GM12878 (cell line): ENCODE measurements around the gene RBL2. TPM values are rescaled to one million over a fixed set of nuclear protein-coding genes. Genes with fewer than 3 reads are reported as not detected.

Experiments used
- ATF7 ChIP-seq: fragments of 450-650 bp; IDR thresholded peaks from 2 replicates; pipeline ENCODE4 v1.6.1; 2016; ENCODE audit warnings: low read depth, mild to moderate bottlenecking
- BACH1 ChIP-seq: fragments of 450-650 bp; IDR thresholded peaks from 2 replicates; pipeline ENCODE4 v1.6.1; 2017; ENCODE audit warnings: mild to moderate bottlenecking, borderline replicate concordance
- EED ChIP-seq: sonication (generic); IDR thresholded peaks from 2 replicates; pipeline ENCODE4 v1.6.1; 2016; ENCODE audit warnings: antibody characterized with exemption, low read depth
- ELK1 ChIP-seq: IDR thresholded peaks from 2 replicates; pipeline ENCODE4 v1.6.1; 2012; ENCODE audit warnings: low read depth, low read length, improper control_type of control experiment
- EZH2 ChIP-seq: IDR thresholded peaks from 2 replicates; pipeline ENCODE4 v1.6.1; 2012; ENCODE audit warnings: low read depth, mild to moderate bottlenecking, control low read depth, inconsistent platforms, low read length, borderline replicate concordance; ENCODE audit not compliant: control insufficient read depth
- FOXK2 ChIP-seq: fragments of 450-650 bp; IDR thresholded peaks from 2 replicates; pipeline ENCODE4 v1.6.1; 2017; ENCODE audit warnings: mild to moderate bottlenecking, moderate library complexity
- HDGF ChIP-seq: fragments of 450-650 bp; IDR thresholded peaks from 2 replicates; pipeline ENCODE4 v1.6.1; 2016; ENCODE audit warnings: antibody characterized with exemption
- HSF1 ChIP-seq: fragments of 150-350 bp; IDR thresholded peaks from 2 replicates; pipeline ENCODE4 v1.6.1; 2014; ENCODE audit warnings: mild to moderate bottlenecking, low read depth, low read length
- IKZF1 ChIP-seq: fragments of 450-650 bp; conservative IDR thresholded peaks from 2 replicates; pipeline ENCODE4 v1.6.1; 2017; ENCODE audit warnings: antibody characterized with exemption, mild to moderate bottlenecking
- IKZF2 ChIP-seq, 2 experiments: fragments of 450-650 bp; IDR thresholded peaks; 2 replicates each; pipeline ENCODE4 v1.6.1; 2017; ENCODE audit warnings: mild to moderate bottlenecking in 2 of 2, moderate library complexity in 2 of 2
- KAT2A ChIP-seq: conservative IDR thresholded peaks from 2 replicates; pipeline ENCODE4 v1.6.1; 2011; ENCODE audit warnings: low read depth, low read length; ENCODE audit not compliant: control insufficient read depth
- LARP7 ChIP-seq: fragments of 450-650 bp; IDR thresholded peaks from 2 replicates; pipeline ENCODE4 v1.6.1; 2017; ENCODE audit warnings: mild to moderate bottlenecking
- MXI1 ChIP-seq: fragments of 150-350 bp; IDR thresholded peaks from 2 replicates; pipeline ENCODE4 v1.6.1; 2011; ENCODE audit warnings: low read depth, mild to moderate bottlenecking, inconsistent platforms, low read length, improper control_type of control experiment
- MYB ChIP-seq: fragments of 150-350 bp; IDR thresholded peaks from 2 replicates; pipeline ENCODE4 v1.6.1; 2014; ENCODE audit warnings: mild to moderate bottlenecking, low read depth, low read length, borderline replicate concordance
- NFYB ChIP-seq: IDR thresholded peaks from 2 replicates; pipeline ENCODE4 v1.6.1; 2011; ENCODE audit warnings: low read depth, mild to moderate bottlenecking, low read length, improper control_type of control experiment, moderate library complexity; ENCODE audit not compliant: insufficient read depth
- NR2C1 ChIP-seq: fragments of 450-650 bp; IDR thresholded peaks from 2 replicates; pipeline ENCODE4 v1.6.1; 2017; ENCODE audit warnings: antibody characterized with exemption, mild to moderate bottlenecking, moderate library complexity
- PAX5 ChIP-seq: IDR thresholded peaks from 2 replicates; pipeline ENCODE4 v1.6.1; 2011; ENCODE audit warnings: low read depth, low read length, borderline replicate concordance
- RB1 ChIP-seq: fragments of 450-650 bp; formaldehyde crosslinking; IDR thresholded peaks from 2 replicates; pipeline ENCODE4 v1.6.1; 2017; ENCODE audit warnings: mild to moderate bottlenecking, borderline replicate concordance
- RFX5 ChIP-seq: IDR thresholded peaks from 2 replicates; pipeline ENCODE4 v1.6.1; 2011; ENCODE audit warnings: low read depth, low read length, improper control_type of control experiment
- RUNX3 ChIP-seq: IDR thresholded peaks from 2 replicates; pipeline ENCODE4 v1.6.1; 2012; ENCODE audit warnings: low read length, inconsistent platforms
- SUPT20H ChIP-seq: IDR thresholded peaks from 2 replicates; pipeline ENCODE4 v1.6.1; 2011; ENCODE audit warnings: low read depth, mild to moderate bottlenecking, low read length, moderate library complexity, borderline replicate concordance; ENCODE audit not compliant: control insufficient read depth
- TBL1XR1 ChIP-seq: IDR thresholded peaks from 2 replicates; pipeline ENCODE4 v1.6.1; 2012; ENCODE audit warnings: low read depth, low read length, improper control_type of control experiment
- TCF12 ChIP-seq: IDR thresholded peaks from 2 replicates; pipeline ENCODE4 v1.6.1; 2011; ENCODE audit warnings: low read depth, mild to moderate bottlenecking, low read length
- ZNF687 ChIP-seq: fragments of 450-650 bp; IDR thresholded peaks from 2 replicates; pipeline ENCODE4 v1.6.1; 2017; ENCODE audit warnings: mild to moderate bottlenecking, moderate library complexity
- ZZZ3 ChIP-seq: IDR thresholded peaks from 2 replicates; pipeline ENCODE4 v1.6.1; 2011; ENCODE audit warnings: low read depth; ENCODE audit not compliant: control insufficient read depth, insufficient read length
- polyA plus RNA-seq, 11 experiments: library from polyadenylated mRNA; depleted of rRNA in 4 of 11; unstranded in 6 of 11; stranded (reverse) in 5 of 11; fragments of >200 nt; fragmentation: Nextera tagmentation in 4 of 11; fragmentation: Illumina TruSeq in 1 of 11; extraction: Ambion mirVana in 4 of 11; extraction: Trizol in 1 of 11; gene quantifications; 1 replicate in 1 of 11; 2 replicates in 10 of 11; pipeline versions ENCODE4 v1.2.1 to v1.2.3, GENCODE V29; 2011 to 2016; ENCODE audit warnings: inconsistent platforms in 2 of 11, missing spikeins in 2 of 11, low read depth in 1 of 11
- total RNA-seq, 4 experiments: library from RNA; depleted of rRNA in 3 of 4; stranded (reverse); fragments of >200 nt in 3 of 4; fragmentation: Illumina TruSeq in 1 of 4; extraction: Trizol in 1 of 4; gene quantifications; 2 replicates each; pipeline versions ENCODE4 v1.2.1 to v1.2.3, GENCODE V29; 2013 to 2021

The RBL2 gene
- total and polyA plus RNA-seq, 10 of the 15 experiments (the other 5 are each of a cell fraction or from before 2014, with no cell fraction given): 10.0 to 107 (median 39.0) TPM

- TF ChIP-seq KAT2A (no peak), RFX5 (peak; percentile 24; the same call in 1 of the 2 replicates), IKZF1 (peak; percentile 39), IKZF2 (IDR thresholded peaks at IDR 0.05) (no peak; a peak in 1 of 4 replicates), RUNX3 (peak; percentile 36; the same call in 1 of the 2 replicates), PAX5 (no peak), MXI1 (peak; percentile 59; the same call in 1 of the 2 replicates), ATF7 (peak; percentile 84), SUPT20H (no peak), MYB (0 out of 2 replicates have a peak, but pooled peaks have one; percentile 23), NFYB (peak; percentile 90), RB1 (peak; percentile 53; the same call in 1 of the 2 replicates), BACH1 (peak; percentile 69; the same call in 1 of the 2 replicates), TBL1XR1 (no peak), ZNF687 (peak; percentile 88), EZH2 (no peak), FOXK2 (peak; percentile 64; the same call in 1 of the 2 replicates), ZZZ3 (no peak), TCF12 (0 out of 2 replicates have a peak, but pooled peaks have one; percentile 18), HSF1 (no peak), EED (peak; percentile 42; the same call in 1 of the 2 replicates), NR2C1 (peak; percentile 18), HDGF (peak; percentile 95), LARP7 (peak; percentile 81), ELK1 (0 out of 2 replicates have a peak, but pooled peaks have one; percentile 16)
These were observed 69.1 kb downstream of the RBL2 start (continued) for GRCh38 chr16:53503270-53503923.
